GM18499 (cell line): ENCODE measurements around the gene PYY.
"Not testable (repeated sequence)": the region's sequence is repeated elsewhere in the genome, so short reads cannot be mapped to it uniquely, and the experiment has no call there.

Experiments
- ATAC-seq: cut with Tn5 transposase; IDR thresholded peaks from one replicate; pipeline ENCODE4 v1.9.1; 2021; ENCODE audit warnings: moderate number of reproducible peaks; ENCODE audit not compliant: insufficient read depth, unreplicated experiment

PYY gene

GRCh38 chr17:43979671-43980070, 25.9 kb upstream of the PYY start:
- no peak for ATAC-seq

GRCh38 chr17:43979011-43979410, 25.3 kb upstream of the PYY start:
- no peak for ATAC-seq

- no peak for ATAC-seq
These were observed 24.3 kb upstream of the PYY start for GRCh38 chr17:43978078-43978477.

GRCh38 chr17:43976963-43977837, 23.5 kb upstream of the PYY start:
- ATAC-seq, result no peak

- ATAC-seq, result no peak
These were observed 22.2 kb upstream of the PYY start for GRCh38 chr17:43975898-43976297.

GRCh38 chr17:43974382-43975266, 20.9 kb upstream of the PYY start:
- no peak for ATAC-seq

- ATAC-seq, result not testable (repeated sequence)
These were observed 18.9 kb upstream of the PYY start for GRCh38 chr17:43972444-43973212.

GRCh38 chr17:43971436-43971835, 17.7 kb upstream of the PYY start:
- ATAC-seq, result not testable (repeated sequence)

- no peak for ATAC-seq
These were observed 16.6 kb upstream of the PYY start for GRCh38 chr17:43970366-43970765.

- ATAC-seq, result no peak
These were observed 13.6 kb upstream of the PYY start for GRCh38 chr17:43967251-43967875.

GRCh38 chr17:43966276-43966675, 12.5 kb upstream of the PYY start:
- ATAC-seq, result no peak

GRCh38 chr17:43962479-43962878, 8.7 kb upstream of the PYY start:
- ATAC-seq, result no peak

GRCh38 chr17:43961954-43962353, 8.2 kb upstream of the PYY start:
- ATAC-seq, result no peak

- not testable (repeated sequence) for ATAC-seq
These were observed 7.6 kb upstream of the PYY start for GRCh38 chr17:43961292-43961691.

- no peak for ATAC-seq
These were observed 5.1 kb upstream of the PYY start for GRCh38 chr17:43958748-43959352.

- no peak for ATAC-seq
These were observed 2.5 kb upstream of the PYY start for GRCh38 chr17:43956222-43956621.

- no peak for ATAC-seq
These were observed 745 bp downstream of the PYY start for GRCh38 chr17:43952724-43953666.

GRCh38 chr17:43952351-43952723, 1.4 kb downstream of the PYY start:
- no peak for ATAC-seq

GRCh38 chr17:43951750-43952149, 2.0 kb downstream of the PYY start:
- ATAC-seq, result no peak
